GM12878 (cell line): ENCODE results near the gene LSAMP. TPM values are rescaled to one million over a fixed set of nuclear protein-coding genes. Genes with fewer than 3 reads are reported as not detected.

Experiments used
- ATAC-seq: fragments of 200-7000 bp; cut with Tn5 transposase; 3 replicates; pipeline ENCODE4 v1.9.1; 2020; ENCODE audit warnings: mild to moderate bottlenecking, moderate library complexity
- BruUV-seq: library from RNA; stranded (reverse); fragments of 400-500 nt; replicated peaks from 2 replicates; lab custom pipeline; 2021; lab: Mats Ljungman, UMichigan
- CTCF ChIA-PET: fragments of 300-600 bp; sonication (Branson Sonifier 250); formaldehyde crosslinking; extraction: SDS; loops from one replicate; lab custom pipeline; 2021; ENCODE audit warnings: inconsistent platforms; lab: Yijun Ruan, JAX
- POLR2A ChIA-PET: fragments of 350-600 bp; formaldehyde crosslinking; extraction: SDS; loops from one replicate; lab custom pipeline; 2021; ENCODE audit warnings: inconsistent platforms; lab: Charles Lee
- RAD21 ChIA-PET: fragments of 300-600 bp; sonication (Branson Sonifier 250); formaldehyde crosslinking; loops from one replicate; lab custom pipeline; 2023; ENCODE audit warnings: antibody characterized with exemption; ENCODE audit not compliant: unreplicated experiment; lab: Charles Lee
- SMC1A ChIA-PET: fragments of 300-600 bp; sonication (Branson Sonifier 250); formaldehyde crosslinking; loops from one replicate; lab custom pipeline; 2023; ENCODE audit not compliant: unreplicated experiment, uncharacterized antibody; lab: Charles Lee
- DNase-seq: peaks from one replicate; pipeline ENCODE4 v3.0.0-alpha.2; 2011; ENCODE audit warnings: low read depth, low spot score
- FAIRE-seq: peaks from 3 replicates; lab custom pipeline; 2011; peaks lifted over from hg19 to GRCh38; lab: Jason Lieb, UNC
- H2AFZ ChIP-seq: 2 replicates; pipeline ENCODE4 v1.6.0; 2011; ENCODE audit warnings: low read depth, low read length, control low read depth; ENCODE audit not compliant: control insufficient read depth
- H3K27ac ChIP-seq: 2 replicates; pipeline ENCODE4 v1.5.1; 2011; ENCODE audit warnings: control low read depth; ENCODE audit not compliant: control insufficient read depth, insufficient read depth
- H3K27me3 ChIP-seq, 2 experiments: replicated peaks in 1 of 2; 2 replicates each; pipeline versions ENCODE4 v1.6.0 to v1.6.1; 2011; ENCODE audit warnings: low read length in 1 of 2; ENCODE audit not compliant: control insufficient read depth in 2 of 2, insufficient read depth in 2 of 2
- H3K36me3 ChIP-seq, 2 experiments: 2 replicates each; pipeline ENCODE4 v1.5.1; 2011; ENCODE audit warnings: low read length in 1 of 2; ENCODE audit not compliant: control insufficient read depth in 2 of 2, insufficient read depth in 2 of 2
- H3K4me1 ChIP-seq: 2 replicates; pipeline ENCODE4 v1.6.1; 2011; ENCODE audit warnings: mild to moderate bottlenecking, low read length, moderate library complexity, mixed read lengths; ENCODE audit not compliant: control insufficient read depth, insufficient read depth
- H3K4me2 ChIP-seq: 2 replicates; pipeline ENCODE4 v1.6.0; 2011; ENCODE audit warnings: control low read depth; ENCODE audit not compliant: control insufficient read depth, insufficient read depth
- H3K4me3 ChIP-seq: fragments of 200-600 bp; sonication (generic); 2 replicates; pipeline ENCODE4 v1.5.1; 2016
- H3K79me2 ChIP-seq: 2 replicates; pipeline ENCODE4 v1.6.0; 2011; ENCODE audit warnings: low read length; ENCODE audit not compliant: control insufficient read depth, insufficient read depth
- H3K9ac ChIP-seq: 2 replicates; pipeline ENCODE4 v1.8.0; 2011; ENCODE audit warnings: low read length, control low read depth, mixed read lengths; ENCODE audit not compliant: control insufficient read depth, insufficient read depth
- H3K9me3 ChIP-seq: replicated peaks from 3 replicates; pipeline ENCODE4 v1.5.1; 2011; ENCODE audit warnings: mild to moderate bottlenecking, low read length; ENCODE audit not compliant: control insufficient read depth, insufficient read depth
- H4K20me1 ChIP-seq: 2 replicates; pipeline ENCODE4 v1.6.0; 2011; ENCODE audit not compliant: control insufficient read depth, insufficient read depth
- BMI1 ChIP-seq: fragments of 450-650 bp; IDR thresholded peaks from 2 replicates; pipeline ENCODE4 v1.6.1; 2016; ENCODE audit warnings: mild to moderate bottlenecking, moderate library complexity, borderline replicate concordance
- CBX5 ChIP-seq: sonication (generic); IDR thresholded peaks from 2 replicates; pipeline ENCODE4 v1.6.1; 2016; ENCODE audit warnings: low read depth, moderate library complexity, mild to moderate bottlenecking, inconsistent platforms
- CHD4 ChIP-seq: fragments of 200-600 bp; sonication (generic); IDR thresholded peaks from 2 replicates; pipeline ENCODE4 v1.6.1; 2016; ENCODE audit warnings: mild to moderate bottlenecking
- IKZF2 ChIP-seq, 2 experiments: fragments of 450-650 bp; IDR thresholded peaks; 2 replicates each; pipeline ENCODE4 v1.6.1; 2017; ENCODE audit warnings: mild to moderate bottlenecking in 2 of 2, moderate library complexity in 2 of 2
- MTA2 ChIP-seq: fragments of 450-650 bp; IDR thresholded peaks from 2 replicates; pipeline ENCODE4 v1.6.1; 2016; ENCODE audit warnings: low read depth, mild to moderate bottlenecking, moderate library complexity
- NFYB ChIP-seq: IDR thresholded peaks from 2 replicates; pipeline ENCODE4 v1.6.1; 2011; ENCODE audit warnings: low read depth, mild to moderate bottlenecking, low read length, improper control_type of control experiment, moderate library complexity; ENCODE audit not compliant: insufficient read depth
- POU2F2 ChIP-seq: IDR thresholded peaks from 3 replicates; pipeline ENCODE4 v1.6.1; 2011; ENCODE audit warnings: low read depth, mild to moderate bottlenecking, low read length, borderline replicate concordance
- PRDM15 ChIP-seq: fragments of 450-650 bp; formaldehyde crosslinking; IDR thresholded peaks from 2 replicates; pipeline ENCODE4 v1.4.0; 2020; ENCODE audit warnings: mild to moderate bottlenecking, moderate library complexity
- SIN3A ChIP-seq: IDR thresholded peaks from 2 replicates; pipeline ENCODE4 v1.6.1; 2012; ENCODE audit warnings: low read depth, low read length, improper control_type of control experiment
- SMC3 ChIP-seq: IDR thresholded peaks from 2 replicates; pipeline ENCODE4 v1.6.1; 2011; ENCODE audit warnings: low read length, improper control_type of control experiment, borderline replicate concordance
- ZNF384 ChIP-seq: IDR thresholded peaks from 2 replicates; pipeline ENCODE4 v1.6.1; 2012; ENCODE audit warnings: low read depth, mild to moderate bottlenecking, low read length, improper control_type of control experiment, borderline replicate concordance
- WGBS: methylation state at CpG from one replicate; pipeline ENCODE4 v1.1.6; 2016; ENCODE audit warnings: low lambda C conversion rate; ENCODE audit not compliant: insufficient replicate concordance, insufficient coverage; ENCODE audit errors: missing lambda C conversion rate; 5-methylcytosine and 5-hydroxymethylcytosine counted together
- in situ Hi-C: fragments of 300-500 bp; cut with MboI; formaldehyde crosslinking; loops from 9 replicates; pipeline ENCODE4 v1.14.3; 2018; ENCODE audit warnings: mixed read lengths
- intact Hi-C: fragments of 100-400 bp; cut with micrococcal nuclease; formaldehyde crosslinking; loops from one replicate; pipeline ENCODE4 v1.14.2; 2022; ENCODE audit not compliant: unreplicated experiment
- polyA plus RNA-seq, 11 experiments: library from polyadenylated mRNA; depleted of rRNA in 4 of 11; unstranded in 6 of 11; stranded (reverse) in 5 of 11; fragments of >200 nt; fragmentation: Nextera tagmentation in 4 of 11; fragmentation: Illumina TruSeq in 1 of 11; extraction: Ambion mirVana in 4 of 11; extraction: Trizol in 1 of 11; gene quantifications; 1 replicate in 1 of 11; 2 replicates in 10 of 11; pipeline versions ENCODE4 v1.2.1 to v1.2.3, GENCODE V29; 2011 to 2016; ENCODE audit warnings: inconsistent platforms in 2 of 11, missing spikeins in 2 of 11, low read depth in 1 of 11
- total RNA-seq, 4 experiments: library from RNA; depleted of rRNA in 3 of 4; stranded (reverse); fragments of >200 nt in 3 of 4; fragmentation: Illumina TruSeq in 1 of 4; extraction: Trizol in 1 of 4; gene quantifications; 2 replicates each; pipeline versions ENCODE4 v1.2.1 to v1.2.3, GENCODE V29; 2013 to 2021

The LSAMP gene
- total and polyA plus RNA-seq, 10 of the 15 experiments (the other 5 are each of a cell fraction or from before 2014, with no cell fraction given), result 2.0 to 12.7 (median 6.5) TPM

DNA sequence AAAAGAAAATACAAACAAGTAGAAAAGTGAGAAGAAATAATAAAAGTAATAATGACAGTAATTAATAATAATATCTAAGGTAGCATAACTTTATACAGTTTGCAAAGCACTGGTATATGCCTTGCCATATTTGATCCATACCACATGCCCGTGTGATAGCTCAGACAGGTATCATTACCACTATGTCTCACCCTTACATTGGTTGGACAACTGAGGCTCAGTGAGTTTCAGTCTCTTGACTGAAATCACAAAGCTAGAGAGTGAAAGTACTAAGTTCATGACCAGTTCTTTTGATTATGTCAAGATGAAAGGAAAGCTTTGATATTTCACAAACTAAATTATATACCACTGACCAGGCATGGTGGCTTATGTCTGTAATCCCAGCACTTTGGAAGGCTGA, 413.1 kb downstream of the LSAMP start:
- FAIRE-seq (no peak), DNase-seq (no peak), ATAC-seq (peak; percentile 85)
- Histone ChIP-seq H4K20me1 (no peaks in the 10 kb centered on the region), H3K4me2 (no peak overlapping the region), H3K4me1 (peaks cover under 1% of the 10 kb centered on the region; the same call in 1 of the 2 replicates), H3K27me3 (no peaks in the 10 kb centered on the region), H3K79me2 (no peaks in the 10 kb centered on the region), H3K9ac (no peak overlapping the region), H3K9me3 (no peaks in the 10 kb centered on the region), H3K36me3 (no peaks in the 10 kb centered on the region), H3K4me3 (no peak overlapping the region), H2AFZ (no peak overlapping the region), H3K27ac (no peak overlapping the region)
- ChIA-PET RAD21 (interaction anchor here (1.3 to 1.4 kb wide), 2 partner anchors 11 to 48 kb away, joined by 3 to 6 read pairs; no protein-coding TSS in a partner anchor), POLR2A (interaction anchor here (0.6 to 0.9 kb wide), 2 partner anchors 28 to 41 kb away, joined by 3 read pairs; no protein-coding TSS in a partner anchor), CTCF (interaction anchor here (1.0 kb wide), 2 partner anchors 132 to 208 kb away, joined by 3 read pairs; no protein-coding TSS in a partner anchor), SMC1A (interaction anchor here (0.7 to 2.3 kb wide), 6 partner anchors 10 to 35 kb away, joined by 3 to 7 read pairs (median 4); no protein-coding TSS in a partner anchor)
- no TSS peak for BruUV-seq
- in situ Hi-C loops, result no loop called here
- TF ChIP-seq MTA2, result peak; percentile 22; the same call in 1 of the 2 replicates
- TF ChIP-seq POU2F2, result no peak
- TF ChIP-seq SMC3, result no peak
- TF ChIP-seq CHD4, result no peak
- 0 out of 4 replicates have a peak, but pooled peaks of 1 of the 2 experiments have one; percentile 14 for TF ChIP-seq IKZF2 (IDR thresholded peaks at IDR 0.05)
- no peak for TF ChIP-seq SIN3A
- TF ChIP-seq CBX5, result no peak
- no peak for TF ChIP-seq NFYB
- TF ChIP-seq BMI1, result no peak
- TF ChIP-seq ZNF384, result no peak
- no peak for TF ChIP-seq PRDM15 (CRISPR knock-in tag)
- 0% methylated on average over 1 of the region's 1 CpG for WGBS
- intact Hi-C loops, result no loop called here
